ENCODE results near the gene ELFN1. TPM values are rescaled to one million over a fixed set of nuclear protein-coding genes. Genes with fewer than 3 reads are reported as not detected.

ELFN1 gene
- total and polyA plus RNA-seq, 2 donors = 0.91 to 2.6 TPM

DNA sequence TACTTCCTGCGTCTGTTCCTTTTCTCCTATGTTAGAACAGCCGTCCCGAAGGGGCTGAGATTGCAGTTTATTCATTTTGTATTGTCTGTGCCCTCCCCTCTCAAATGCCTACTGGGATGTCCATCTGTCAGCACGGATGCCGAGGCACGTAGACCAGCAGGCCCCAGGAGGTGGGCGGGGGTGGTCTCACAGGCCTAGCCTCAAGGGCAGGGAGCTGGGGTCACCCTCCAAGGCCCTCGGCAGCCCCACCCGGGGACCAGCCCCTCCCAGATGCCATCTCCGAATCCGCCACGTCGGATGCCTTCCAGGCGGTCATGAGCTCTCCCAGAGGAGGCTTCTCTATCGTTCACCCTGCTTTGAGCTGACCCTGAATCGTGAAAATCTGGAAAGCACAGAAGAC, 59.7 kb downstream of the ELFN1 start:
- Histone ChIP-seq H3K4me3 (ENCODE audit: low read length in 2 of 2) (no peak overlapping the region), H3K9me3 (ENCODE audit: control insufficient read depth in 2 of 2, insufficient read depth in 1 of 2, low read length in 1 of 2) (peaks cover 0 to 23% of the 10 kb centered on the region in 2 donors), H3K27me3 (ENCODE audit: control insufficient read depth in 2 of 2, insufficient read depth in 1 of 2, low read length in 1 of 2) (peaks cover 2 to 29% of the 10 kb centered on the region in 2 donors), H3K4me1 (ENCODE audit: control insufficient read depth in 2 of 2, insufficient read depth in 2 of 2, low read length in 2 of 2) (peaks cover 7 to 19% of the 10 kb centered on the region in 2 donors), H3K36me3 (ENCODE audit: control insufficient read depth in 2 of 2, insufficient read depth in 2 of 2, low read length in 1 of 2) (no peaks in the 10 kb centered on the region), H3K27ac (ENCODE audit: low read depth in 1 of 2, low read length in 1 of 2) (no peak overlapping the region)
- DNase-seq (ENCODE audit: low read depth in 6 of 9, low spot score in 9 of 9) = no peak
- WGBS = 97% methylated on average over 16 of the region's 16 CpGs

DNA sequence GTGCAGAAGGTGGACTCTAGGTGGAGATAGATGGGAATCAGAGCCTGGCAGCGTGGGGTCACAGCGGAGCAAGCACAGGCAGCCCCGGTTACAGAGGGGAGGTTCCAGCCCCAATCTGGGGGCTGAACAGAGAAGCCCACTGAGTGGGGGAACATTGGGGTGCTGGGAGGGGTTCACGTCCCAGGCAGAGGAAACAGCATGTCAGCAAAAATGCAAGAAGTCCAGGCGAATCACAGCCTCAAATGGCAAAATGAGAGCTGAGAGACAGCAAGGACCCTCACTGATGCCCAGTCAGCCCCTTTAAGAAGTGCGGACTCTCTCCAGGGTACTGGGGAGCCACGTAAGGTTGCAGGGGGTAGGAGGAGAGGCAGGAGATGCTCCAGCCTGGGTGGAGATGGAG, 62.0 kb downstream of the ELFN1 start:
- H3K4me3 ChIP-seq (ENCODE audit: low read length in 2 of 2) = no peak overlapping the region
- no peaks in the 10 kb centered on the region for H3K36me3 ChIP-seq (ENCODE audit: control insufficient read depth in 2 of 2, insufficient read depth in 2 of 2, low read length in 1 of 2)
- H3K27ac ChIP-seq (ENCODE audit: low read depth in 1 of 2, low read length in 1 of 2) = no peak overlapping the region
- peaks cover 2 to 27% of the 10 kb centered on the region in 2 donors for H3K27me3 ChIP-seq (ENCODE audit: control insufficient read depth in 2 of 2, insufficient read depth in 1 of 2, low read length in 1 of 2)
- peaks cover 0 to 2% of the 10 kb centered on the region in 2 donors for H3K4me1 ChIP-seq (ENCODE audit: control insufficient read depth in 2 of 2, insufficient read depth in 2 of 2, low read length in 2 of 2)
- no peak for DNase-seq (ENCODE audit: low read depth in 6 of 9, low spot score in 9 of 9)
- 96% methylated on average over 7 of the region's 7 CpGs for WGBS
- H3K9me3 ChIP-seq (ENCODE audit: control insufficient read depth in 2 of 2, insufficient read depth in 1 of 2, low read length in 1 of 2) = peaks cover 0 to 13% of the 10 kb centered on the region in 2 donors

DNA sequence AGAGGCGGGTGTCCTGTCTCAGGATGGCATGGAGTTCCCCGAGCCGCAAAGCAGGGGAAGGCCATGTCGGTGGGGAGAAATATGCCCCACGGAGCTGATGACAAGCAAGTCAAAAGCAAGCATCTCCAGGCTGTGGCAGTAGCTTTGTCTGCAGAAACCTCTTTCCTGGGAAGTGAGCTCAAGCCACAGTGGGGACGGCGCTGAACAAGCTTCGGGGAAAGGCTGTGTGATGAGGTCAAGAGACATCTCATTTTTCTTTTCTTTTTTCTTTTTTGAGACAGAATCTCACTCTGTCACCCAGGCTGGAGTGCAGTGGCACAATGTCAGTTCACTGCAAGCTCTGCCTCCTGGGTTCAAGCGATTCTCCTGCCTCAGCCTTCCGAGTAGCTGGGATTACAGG, 62.6 kb downstream of the ELFN1 start:
- no peaks in the 10 kb centered on the region for H3K36me3 ChIP-seq (ENCODE audit: control insufficient read depth in 2 of 2, insufficient read depth in 2 of 2, low read length in 1 of 2)
- no peak overlapping the region for H3K27ac ChIP-seq (ENCODE audit: low read depth in 1 of 2, low read length in 1 of 2)
- WGBS = 89% methylated on average over 10 of the region's 10 CpGs
- peaks cover 0 to 13% of the 10 kb centered on the region in 2 donors for H3K9me3 ChIP-seq (ENCODE audit: control insufficient read depth in 2 of 2, insufficient read depth in 1 of 2, low read length in 1 of 2)
- peaks cover 2 to 27% of the 10 kb centered on the region in 2 donors for H3K27me3 ChIP-seq (ENCODE audit: control insufficient read depth in 2 of 2, insufficient read depth in 1 of 2, low read length in 1 of 2)
- no peak for DNase-seq (ENCODE audit: low read depth in 6 of 9, low spot score in 9 of 9)
- peaks cover 0 to 2% of the 10 kb centered on the region in 2 donors for H3K4me1 ChIP-seq (ENCODE audit: control insufficient read depth in 2 of 2, insufficient read depth in 2 of 2, low read length in 2 of 2)
- H3K4me3 ChIP-seq (ENCODE audit: low read length in 2 of 2) = no peak overlapping the region

DNA sequence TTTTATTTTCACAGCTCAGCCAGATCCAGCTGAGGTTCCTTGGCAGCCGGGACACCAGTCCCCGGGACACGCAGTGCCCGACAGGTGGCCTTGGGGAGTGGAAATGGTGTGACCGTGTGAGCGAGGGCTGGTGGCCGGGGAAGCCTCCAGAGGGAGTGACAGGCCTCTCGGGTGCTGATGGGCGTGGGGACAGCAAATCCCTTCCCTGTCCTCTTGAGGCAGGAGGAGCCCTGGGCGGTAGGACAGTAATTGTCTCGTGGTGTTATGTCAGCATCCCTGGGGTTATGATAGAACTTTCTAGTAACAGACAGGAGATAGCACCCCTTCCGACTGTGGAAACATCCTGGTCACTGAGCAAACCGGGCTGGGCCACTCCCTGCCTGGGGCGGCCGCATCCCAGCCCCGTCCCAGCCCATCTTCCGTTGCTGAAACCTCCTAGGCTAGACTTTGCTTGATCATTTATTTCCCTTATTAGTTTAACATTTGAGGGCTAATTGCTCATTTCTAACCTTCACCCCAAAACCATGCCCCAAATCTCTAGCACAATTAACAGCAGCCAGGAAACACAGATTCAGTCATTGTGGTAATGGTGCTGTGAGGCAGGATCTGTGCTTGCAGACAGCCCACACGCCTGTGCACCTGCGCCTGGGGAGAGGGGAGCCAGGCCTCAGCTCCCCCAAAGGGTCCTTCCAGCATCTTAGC, 63.3 kb downstream of the ELFN1 start:
- Histone ChIP-seq H3K27me3 (ENCODE audit: control insufficient read depth in 2 of 2, insufficient read depth in 1 of 2, low read length in 1 of 2) (peaks cover 2 to 27% of the 10 kb centered on the region in 2 donors), H3K9me3 (ENCODE audit: control insufficient read depth in 2 of 2, insufficient read depth in 1 of 2, low read length in 1 of 2) (peaks cover 0 to 13% of the 10 kb centered on the region in 2 donors), H3K27ac (ENCODE audit: low read depth in 1 of 2, low read length in 1 of 2) (no peak overlapping the region), H3K36me3 (ENCODE audit: control insufficient read depth in 2 of 2, insufficient read depth in 2 of 2, low read length in 1 of 2) (no peaks in the 10 kb centered on the region), H3K4me1 (ENCODE audit: control insufficient read depth in 2 of 2, insufficient read depth in 2 of 2, low read length in 2 of 2) (peaks cover 0 to 5% of the 10 kb centered on the region in 2 donors), H3K4me3 (ENCODE audit: low read length in 2 of 2) (no peak overlapping the region)
- no peak for DNase-seq (ENCODE audit: low read depth in 6 of 9, low spot score in 9 of 9)
- WGBS = 92% methylated on average over 19 of the region's 19 CpGs

DNA sequence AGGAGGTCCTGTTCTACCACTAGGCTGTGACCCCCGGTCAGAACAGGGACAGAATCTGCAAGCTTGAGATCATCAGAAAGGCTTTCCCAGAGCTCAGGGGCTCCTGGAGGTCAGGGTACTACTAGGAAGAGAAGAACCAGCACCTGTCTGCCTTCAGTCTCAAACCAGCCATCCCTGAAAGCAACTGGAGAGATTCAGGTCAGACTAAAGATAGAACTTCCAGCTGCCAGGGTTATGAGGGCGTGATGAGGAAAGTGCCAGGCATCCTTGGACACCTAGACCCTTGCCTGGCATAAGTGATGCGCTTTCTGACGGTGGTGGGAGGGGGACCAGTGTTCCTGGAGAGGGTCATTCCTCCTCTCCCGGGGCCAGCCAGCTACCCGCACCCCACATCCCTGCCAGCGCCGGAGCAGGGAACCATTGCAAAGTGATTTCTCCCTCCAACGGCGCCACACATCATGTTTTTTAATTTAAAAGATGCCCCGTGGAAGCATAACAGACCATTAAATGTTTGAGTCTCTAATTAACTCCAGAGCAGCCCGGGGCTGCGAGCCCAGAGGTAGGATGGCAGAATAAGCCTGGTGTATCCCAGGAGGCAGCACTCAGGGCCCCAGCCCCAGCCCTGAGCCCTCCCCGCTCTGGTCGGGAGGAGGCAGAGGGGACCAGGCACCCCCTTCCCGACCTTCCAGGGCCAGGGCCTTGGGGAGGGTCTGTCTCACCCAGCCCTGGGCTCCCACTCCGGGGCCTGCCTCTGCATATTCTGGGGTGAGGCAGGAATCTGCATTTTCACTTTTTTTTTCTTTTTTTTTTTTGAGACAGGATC, 64.0 kb downstream of the ELFN1 start:
- no peak overlapping the region for H3K4me3 ChIP-seq (ENCODE audit: low read length in 2 of 2)
- H3K27me3 ChIP-seq (ENCODE audit: control insufficient read depth in 2 of 2, insufficient read depth in 1 of 2, low read length in 1 of 2) = peaks cover 1 to 23% of the 10 kb centered on the region in 2 donors
- no peak for DNase-seq (ENCODE audit: low read depth in 6 of 9, low spot score in 9 of 9)
- no peak overlapping the region for H3K27ac ChIP-seq (ENCODE audit: low read depth in 1 of 2, low read length in 1 of 2)
- H3K4me1 ChIP-seq (ENCODE audit: control insufficient read depth in 2 of 2, insufficient read depth in 2 of 2, low read length in 2 of 2) = peaks cover 4 to 9% of the 10 kb centered on the region in 2 donors
- H3K36me3 ChIP-seq (ENCODE audit: control insufficient read depth in 2 of 2, insufficient read depth in 2 of 2, low read length in 1 of 2) = no peaks in the 10 kb centered on the region
- 93% methylated on average over 17 of the region's 17 CpGs for WGBS
- peaks cover 0 to 8% of the 10 kb centered on the region in 2 donors for H3K9me3 ChIP-seq (ENCODE audit: control insufficient read depth in 2 of 2, insufficient read depth in 1 of 2, low read length in 1 of 2)

DNA sequence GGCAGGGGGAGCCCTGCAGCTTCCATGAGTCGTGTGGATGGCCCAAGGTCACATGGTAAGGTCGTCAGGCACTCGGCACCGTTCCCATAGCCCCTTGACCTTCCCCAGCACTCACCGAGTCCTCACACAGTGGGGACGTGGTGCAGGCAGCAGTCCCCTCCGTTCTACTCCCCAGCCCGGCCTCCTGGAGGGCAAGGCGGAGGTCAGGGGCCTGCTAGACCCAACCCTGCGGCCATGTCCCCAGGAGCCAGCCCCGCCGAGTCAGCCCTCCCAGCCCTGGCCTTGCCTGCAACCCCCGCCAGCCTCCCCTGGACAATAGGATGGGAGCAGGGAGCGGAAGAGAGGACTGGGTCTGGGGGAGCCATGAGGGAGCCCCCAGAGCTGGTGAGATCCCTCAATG, 65.2 kb downstream of the ELFN1 start:
- 88% methylated on average over 14 of the region's 14 CpGs for WGBS
- Histone ChIP-seq H3K4me1 (ENCODE audit: control insufficient read depth in 2 of 2, insufficient read depth in 2 of 2, low read length in 2 of 2) (peaks cover 4 to 9% of the 10 kb centered on the region in 2 donors), H3K9me3 (ENCODE audit: control insufficient read depth in 2 of 2, insufficient read depth in 1 of 2, low read length in 1 of 2) (peaks cover 0 to 5% of the 10 kb centered on the region in 2 donors), H3K27ac (ENCODE audit: low read depth in 1 of 2, low read length in 1 of 2) (no peak overlapping the region), H3K4me3 (ENCODE audit: low read length in 2 of 2) (no peak overlapping the region), H3K27me3 (ENCODE audit: control insufficient read depth in 2 of 2, insufficient read depth in 1 of 2, low read length in 1 of 2) (peaks cover 0 to 18% of the 10 kb centered on the region in 2 donors), H3K36me3 (ENCODE audit: control insufficient read depth in 2 of 2, insufficient read depth in 2 of 2, low read length in 1 of 2) (no peaks in the 10 kb centered on the region)
- no peak for DNase-seq (ENCODE audit: low read depth in 6 of 9, low spot score in 9 of 9)

DNA sequence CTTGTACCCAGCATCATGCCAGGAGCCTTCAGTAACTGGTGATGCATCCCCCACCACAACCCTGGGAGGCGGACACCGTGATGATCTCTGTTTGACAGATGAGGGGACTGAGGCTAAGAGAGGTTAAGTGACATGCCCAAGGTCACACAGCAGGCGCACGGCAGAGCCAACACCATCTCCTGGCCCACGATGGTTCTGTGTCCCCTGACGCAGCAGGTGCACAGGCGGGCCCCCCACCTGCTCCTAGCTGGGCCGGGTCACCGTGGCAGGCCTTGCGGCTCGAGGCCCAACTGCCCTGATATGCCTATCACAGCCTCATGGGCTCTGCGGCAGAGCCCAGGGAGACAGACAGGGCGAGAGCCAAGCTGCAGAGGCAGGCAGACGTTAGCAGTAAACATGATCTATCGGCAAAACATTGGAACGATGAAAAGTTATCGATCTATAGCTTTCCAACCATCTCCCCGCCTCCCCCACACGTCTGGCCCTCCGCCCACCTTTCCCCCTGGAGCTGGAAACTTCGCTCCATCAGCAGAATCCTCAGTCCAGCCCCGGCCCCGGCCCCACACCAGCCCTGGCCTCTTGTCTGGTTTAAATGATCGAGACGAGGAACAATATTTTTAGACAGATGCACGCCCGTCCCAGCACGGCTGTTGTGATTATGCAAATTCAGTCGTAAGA, 65.9 kb downstream of the ELFN1 start:
- Histone ChIP-seq H3K27ac (ENCODE audit: low read depth in 1 of 2, low read length in 1 of 2) (no peak overlapping the region), H3K36me3 (ENCODE audit: control insufficient read depth in 2 of 2, insufficient read depth in 2 of 2, low read length in 1 of 2) (no peaks in the 10 kb centered on the region), H3K27me3 (ENCODE audit: control insufficient read depth in 2 of 2, insufficient read depth in 1 of 2, low read length in 1 of 2) (peaks cover 0 to 18% of the 10 kb centered on the region in 2 donors), H3K4me1 (ENCODE audit: control insufficient read depth in 2 of 2, insufficient read depth in 2 of 2, low read length in 2 of 2) (peaks cover 4 to 9% of the 10 kb centered on the region in 2 donors), H3K9me3 (ENCODE audit: control insufficient read depth in 2 of 2, insufficient read depth in 1 of 2, low read length in 1 of 2) (peaks cover 0 to 5% of the 10 kb centered on the region in 2 donors), H3K4me3 (ENCODE audit: low read length in 2 of 2) (no peak overlapping the region)
- DNase-seq (ENCODE audit: low read depth in 6 of 9, low spot score in 9 of 9) = no peak
- WGBS = 92% methylated on average over 29 of the region's 29 CpGs

DNA sequence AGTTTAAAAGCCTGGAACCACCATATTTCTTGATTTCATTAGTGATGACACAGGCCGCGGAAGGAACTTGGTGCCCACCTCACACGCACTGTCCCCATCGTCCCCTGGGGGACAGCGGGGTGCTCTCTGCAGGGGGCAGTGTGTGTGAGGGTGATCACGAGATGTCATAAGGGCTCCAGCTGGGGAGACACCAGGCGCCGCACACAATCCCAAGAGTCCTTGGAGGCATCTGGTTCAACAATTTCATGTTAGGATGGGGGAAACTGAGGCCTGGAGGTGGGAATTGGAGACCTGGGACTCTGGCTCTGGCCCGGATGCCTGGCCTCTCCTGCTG, 66.4 kb downstream of the ELFN1 start:
- 96% methylated on average over 9 of the region's 9 CpGs for WGBS
- no peaks in the 10 kb centered on the region for H3K36me3 ChIP-seq (ENCODE audit: control insufficient read depth in 2 of 2, insufficient read depth in 2 of 2, low read length in 1 of 2)
- peaks cover 0 to 21% of the 10 kb centered on the region in 2 donors for H3K27me3 ChIP-seq (ENCODE audit: control insufficient read depth in 2 of 2, insufficient read depth in 1 of 2, low read length in 1 of 2)
- H3K4me1 ChIP-seq (ENCODE audit: control insufficient read depth in 2 of 2, insufficient read depth in 2 of 2, low read length in 2 of 2) = peaks cover 4 to 9% of the 10 kb centered on the region in 2 donors
- H3K4me3 ChIP-seq (ENCODE audit: low read length in 2 of 2) = no peak overlapping the region
- H3K9me3 ChIP-seq (ENCODE audit: control insufficient read depth in 2 of 2, insufficient read depth in 1 of 2, low read length in 1 of 2) = peaks cover 0 to 5% of the 10 kb centered on the region in 2 donors
- H3K27ac ChIP-seq (ENCODE audit: low read depth in 1 of 2, low read length in 1 of 2) = no peak overlapping the region
- no peak for DNase-seq (ENCODE audit: low read depth in 6 of 9, low spot score in 9 of 9)

DNA sequence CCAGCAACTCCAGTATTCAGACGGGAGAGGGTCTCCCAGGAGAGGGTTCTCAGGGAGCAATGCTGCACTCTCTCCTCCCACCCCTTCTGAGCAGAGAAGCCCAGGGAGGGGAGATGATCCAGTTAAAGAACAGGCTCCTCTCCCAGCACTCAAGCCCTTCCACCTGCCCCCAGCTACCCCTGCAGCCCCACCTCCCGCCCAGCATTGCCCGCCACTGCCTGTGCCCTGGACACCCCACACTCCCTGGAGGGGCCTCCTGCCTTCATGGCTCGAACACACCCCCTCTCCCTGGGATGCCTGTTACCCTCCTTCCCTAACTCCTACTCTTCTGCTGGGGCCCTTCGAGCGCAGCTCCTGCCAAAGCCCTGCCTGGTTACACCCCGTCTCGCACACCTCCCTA, 66.8 kb downstream of the ELFN1 start:
- H3K36me3 ChIP-seq (ENCODE audit: control insufficient read depth in 2 of 2, insufficient read depth in 2 of 2, low read length in 1 of 2) = no peaks in the 10 kb centered on the region
- 95% methylated on average over 8 of the region's 8 CpGs for WGBS
- peaks cover 0 to 5% of the 10 kb centered on the region in 2 donors for H3K9me3 ChIP-seq (ENCODE audit: control insufficient read depth in 2 of 2, insufficient read depth in 1 of 2, low read length in 1 of 2)
- no peak overlapping the region for H3K4me3 ChIP-seq (ENCODE audit: low read length in 2 of 2)
- no peak for DNase-seq (ENCODE audit: low read depth in 6 of 9, low spot score in 9 of 9)
- H3K27ac ChIP-seq (ENCODE audit: low read depth in 1 of 2, low read length in 1 of 2) = no peak overlapping the region
- H3K4me1 ChIP-seq (ENCODE audit: control insufficient read depth in 2 of 2, insufficient read depth in 2 of 2, low read length in 2 of 2) = peaks cover 4 to 9% of the 10 kb centered on the region in 2 donors
- H3K27me3 ChIP-seq (ENCODE audit: control insufficient read depth in 2 of 2, insufficient read depth in 1 of 2, low read length in 1 of 2) = peaks cover 0 to 23% of the 10 kb centered on the region in 2 donors
